Mesothelial cell of epicardium (in vitro differentiated cells): ENCODE data around the gene FAM118A. TPM values are rescaled to one million over a fixed set of nuclear protein-coding genes. Genes with fewer than 3 reads are reported as not detected.
"Not testable (repeated sequence)": the region's sequence is repeated elsewhere in the genome, so short reads cannot be mapped to it uniquely, and the experiment has no call there.

Source experiments
- DNase-seq, 2 experiments: peaks; one replicate each; pipeline ENCODE4 v3.0.0; 2021; ENCODE audit warnings: low spot score in 2 of 2; ENCODE audit not compliant: unreplicated experiment in 2 of 2
- H3K27ac Mint-ChIP-seq: 2 replicates; pipeline ENCODE4 v1.8.0; 2021; ENCODE audit warnings: mixed read lengths
- H3K27me3 Mint-ChIP-seq: 2 replicates; pipeline ENCODE4 v1.8.0; 2021; ENCODE audit warnings: low read depth, mixed read lengths
- H3K36me3 Mint-ChIP-seq: 2 replicates; pipeline ENCODE4 v1.8.0; 2021; ENCODE audit warnings: mixed read lengths
- H3K4me1 Mint-ChIP-seq: 2 replicates; pipeline ENCODE4 v1.8.0; 2021; ENCODE audit warnings: mixed read lengths
- H3K4me3 Mint-ChIP-seq: 2 replicates; pipeline ENCODE4 v1.8.0; 2021; ENCODE audit warnings: mild to moderate bottlenecking, moderate library complexity, mixed read lengths
- H3K9me3 Mint-ChIP-seq: 2 replicates; pipeline ENCODE4 v1.8.0; 2021; ENCODE audit warnings: mixed read lengths
- CTCF ChIP-seq: fragments of 200-600 bp; sonication (generic); IDR thresholded peaks from one replicate; pipeline ENCODE4 v1.5.0; 2021; ENCODE audit warnings: antibody characterized with exemption; ENCODE audit not compliant: unreplicated experiment
- total RNA-seq: library from RNA; stranded (reverse); gene quantifications from 3 replicates; pipeline ENCODE4 v1.2.1, GENCODE V29; 2021

FAM118A gene
- total RNA-seq, 1 donor from 2014 or later: 235 TPM

DNA sequence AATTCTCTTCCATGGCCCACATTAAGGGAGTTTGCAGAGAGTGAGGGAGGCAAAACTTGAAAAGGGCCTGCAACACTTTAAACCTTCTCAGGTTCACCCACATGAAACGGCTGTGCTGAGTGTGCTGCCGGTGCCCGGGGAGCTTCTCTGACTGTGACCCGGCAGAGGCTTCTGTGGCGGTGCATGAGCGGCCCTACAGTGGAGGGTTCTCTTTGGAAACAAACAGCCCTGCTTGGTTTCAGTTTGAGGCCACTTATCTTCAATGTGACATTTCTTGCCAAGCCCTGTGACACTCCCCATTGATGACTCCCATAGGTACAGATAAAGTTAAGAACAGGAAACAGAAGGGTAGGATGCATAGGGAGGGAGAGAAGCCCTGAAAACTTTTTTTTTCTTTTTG is 31.8 kb downstream of the FAM118A start:
- H3K4me1 Mint-ChIP-seq: peaks cover 5% of the 10 kb centered on the region
- DNase-seq: no peak
- peaks cover 27% of the 10 kb centered on the region for H3K36me3 Mint-ChIP-seq
- H3K4me3 Mint-ChIP-seq: no peak overlapping the region
- H3K9me3 Mint-ChIP-seq: no peaks in the 10 kb centered on the region
- TF ChIP-seq CTCF: no peak
- H3K27ac Mint-ChIP-seq: no peak overlapping the region
- no peaks in the 10 kb centered on the region for H3K27me3 Mint-ChIP-seq

GRCh38 chr22:45343143-45343542 is 33.4 kb downstream of the FAM118A start:
- Mint-ChIP-seq H3K36me3 (peaks cover 18% of the 10 kb centered on the region), H3K4me3 (no peak overlapping the region), H3K4me1 (peaks cover 5% of the 10 kb centered on the region), H3K27ac (no peak overlapping the region), H3K27me3 (no peaks in the 10 kb centered on the region), H3K9me3 (no peaks in the 10 kb centered on the region)
- no peak for TF ChIP-seq CTCF
- no peak for DNase-seq

DNA sequence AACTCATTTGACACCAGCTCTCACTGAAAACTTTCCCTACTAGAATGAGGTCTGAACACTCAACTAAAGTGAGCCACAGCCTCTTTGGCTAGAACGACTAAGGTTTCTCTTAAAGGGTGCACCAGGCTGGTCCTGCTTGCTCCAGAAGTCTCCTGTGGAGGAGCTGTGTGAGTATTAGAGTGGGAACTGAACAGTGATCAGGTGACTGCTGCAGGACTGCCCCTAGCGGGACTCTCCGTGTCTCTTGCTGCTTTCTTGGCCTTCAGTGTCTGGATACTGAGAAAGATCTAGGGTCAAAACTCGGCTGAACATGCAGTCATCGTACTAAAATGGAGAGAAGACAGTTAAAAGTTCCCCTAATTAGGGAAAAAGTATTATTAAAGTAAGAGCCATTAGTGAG is 34.6 kb downstream of the FAM118A start:
- Mint-ChIP-seq H3K4me3 (no peak overlapping the region), H3K9me3 (no peaks in the 10 kb centered on the region), H3K27me3 (no peaks in the 10 kb centered on the region), H3K4me1 (peaks cover 5% of the 10 kb centered on the region), H3K27ac (no peak overlapping the region), H3K36me3 (peaks cover 16% of the 10 kb centered on the region)
- no peak for DNase-seq
- no peak for TF ChIP-seq CTCF

- no peak for DNase-seq
- TF ChIP-seq CTCF: no peak
- peaks cover 3% of the 10 kb centered on the region for H3K36me3 Mint-ChIP-seq
- H3K4me3 Mint-ChIP-seq: no peak overlapping the region
- H3K27ac Mint-ChIP-seq: no peak overlapping the region
- H3K9me3 Mint-ChIP-seq: no peaks in the 10 kb centered on the region
- H3K4me1 Mint-ChIP-seq: peaks cover 5% of the 10 kb centered on the region
- no peaks in the 10 kb centered on the region for H3K27me3 Mint-ChIP-seq
Observed at GRCh38 chr22:45349916-45350315, 40.2 kb downstream of the FAM118A start.

DNA sequence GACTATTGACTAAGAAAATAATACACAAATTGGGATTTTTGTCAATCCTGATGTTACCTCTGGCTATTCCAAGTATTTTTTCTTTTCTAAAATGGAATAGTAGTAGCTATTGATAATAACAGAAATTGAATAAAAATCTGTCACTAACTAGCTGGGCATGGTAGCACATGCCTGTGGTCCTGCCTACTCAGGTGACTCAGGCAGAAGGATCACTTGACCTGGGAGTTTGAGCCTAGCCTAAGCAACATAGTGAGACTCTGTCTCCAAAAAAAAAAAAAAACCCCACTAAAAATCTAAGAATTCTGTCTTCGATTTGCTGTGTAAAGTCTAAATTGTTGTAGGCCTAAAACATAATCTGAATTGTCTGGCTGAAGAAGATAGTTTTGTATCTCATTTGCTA is 42.2 kb downstream of the FAM118A start:
- H3K4me1 Mint-ChIP-seq: no peaks in the 10 kb centered on the region
- H3K27me3 Mint-ChIP-seq: no peaks in the 10 kb centered on the region
- peaks cover 3% of the 10 kb centered on the region for H3K36me3 Mint-ChIP-seq
- no peaks in the 10 kb centered on the region for H3K9me3 Mint-ChIP-seq
- H3K4me3 Mint-ChIP-seq: no peak overlapping the region
- no peak overlapping the region for H3K27ac Mint-ChIP-seq
- TF ChIP-seq CTCF: no peak
- no peak for DNase-seq

DNA sequence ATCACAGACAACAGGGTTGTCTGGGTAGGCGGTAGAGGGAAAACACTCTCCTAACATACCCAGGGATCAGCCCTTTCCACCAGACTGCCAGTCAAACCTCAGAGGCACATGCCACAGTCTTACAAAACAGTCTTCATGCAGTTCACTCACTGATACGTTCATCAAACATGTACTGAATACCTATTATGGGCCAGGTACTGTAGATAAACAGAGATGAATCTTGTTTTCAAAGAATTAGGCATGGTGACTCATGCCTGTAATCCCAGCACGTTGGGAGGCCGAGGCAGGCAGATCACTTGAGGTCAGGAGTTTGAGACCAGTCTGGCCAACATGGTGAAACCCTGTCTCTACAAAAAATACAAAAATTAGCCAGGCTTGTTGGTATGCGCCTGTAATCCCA is 43.0 kb downstream of the FAM118A start:
- H3K36me3 Mint-ChIP-seq, H3K4me1 Mint-ChIP-seq, H3K9me3 Mint-ChIP-seq, H3K27me3 Mint-ChIP-seq, DNase-seq, H3K4me3 Mint-ChIP-seq, H3K27ac Mint-ChIP-seq: not testable (repeated sequence)
